Upper lobe of left lung (tissue), 4 donors: Measurements from ENCODE around the gene NECAB3.

Experiments used
- EP300 ChIP-seq, 4 donors: sonication (generic); formaldehyde crosslinking; IDR thresholded peaks; one replicate each; pipeline ENCODE4 v1.5.1; 2017; ENCODE audit warnings: antibody characterized with exemption in 4 of 4, control low read depth in 2 of 4
- TF ChIP-seq, protein P1 (sequence below), 6 experiments: fragments of 450-650 bp in 4 of 6; fragments of 200-600 bp in 2 of 6; sonication (generic) in 2 of 6; IDR thresholded peaks; one replicate each; pipeline ENCODE4 v1.5.1; 2016 to 2019; ENCODE audit warnings: antibody characterized with exemption in 6 of 6

- TF ChIP-seq EP300 (IDR thresholded peaks at IDR 0.05), result no peak
- TF ChIP-seq, protein P1, sequence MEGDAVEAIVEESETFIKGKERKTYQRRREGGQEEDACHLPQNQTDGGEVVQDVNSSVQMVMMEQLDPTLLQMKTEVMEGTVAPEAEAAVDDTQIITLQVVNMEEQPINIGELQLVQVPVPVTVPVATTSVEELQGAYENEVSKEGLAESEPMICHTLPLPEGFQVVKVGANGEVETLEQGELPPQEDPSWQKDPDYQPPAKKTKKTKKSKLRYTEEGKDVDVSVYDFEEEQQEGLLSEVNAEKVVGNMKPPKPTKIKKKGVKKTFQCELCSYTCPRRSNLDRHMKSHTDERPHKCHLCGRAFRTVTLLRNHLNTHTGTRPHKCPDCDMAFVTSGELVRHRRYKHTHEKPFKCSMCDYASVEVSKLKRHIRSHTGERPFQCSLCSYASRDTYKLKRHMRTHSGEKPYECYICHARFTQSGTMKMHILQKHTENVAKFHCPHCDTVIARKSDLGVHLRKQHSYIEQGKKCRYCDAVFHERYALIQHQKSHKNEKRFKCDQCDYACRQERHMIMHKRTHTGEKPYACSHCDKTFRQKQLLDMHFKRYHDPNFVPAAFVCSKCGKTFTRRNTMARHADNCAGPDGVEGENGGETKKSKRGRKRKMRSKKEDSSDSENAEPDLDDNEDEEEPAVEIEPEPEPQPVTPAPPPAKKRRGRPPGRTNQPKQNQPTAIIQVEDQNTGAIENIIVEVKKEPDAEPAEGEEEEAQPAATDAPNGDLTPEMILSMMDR (IDR thresholded peaks at IDR 0.05), result no peak
Observed at GRCh38 chr20:33694639-33695012, 20.4 kb upstream of the NECAB3 start.
